RKO (cell line): ENCODE data around the gene SMIM14.
"Not testable (repeated sequence)": the region's sequence is repeated elsewhere in the genome, so short reads cannot be mapped to it uniquely, and the experiment has no call there.

ENCODE experiments used
- DNase-seq: peaks from one replicate; pipeline ENCODE4 v3.0.0-alpha.2; 2016; ENCODE audit warnings: low spot score

SMIM14 gene

GRCh38 chr4:39642885-39643552 is 4.4 kb upstream of the SMIM14 start:
- DNase-seq, result no peak

GRCh38 chr4:39641451-39641850 is 2.8 kb upstream of the SMIM14 start:
- no peak for DNase-seq

- DNase-seq, result peak; percentile 80
Measured at GRCh38 chr4:39637586-39638353, 895 bp downstream of the SMIM14 start.

- peak; percentile 27 for DNase-seq
Measured at GRCh38 chr4:39637221-39637585, 1.5 kb downstream of the SMIM14 start.

- peak; percentile 31 for DNase-seq
Measured at GRCh38 chr4:39636531-39637184, 2.0 kb downstream of the SMIM14 start.

- no peak for DNase-seq
Measured at GRCh38 chr4:39635023-39635422, 3.6 kb downstream of the SMIM14 start.

GRCh38 chr4:39631700-39632079 is 7.0 kb downstream of the SMIM14 start:
- no peak for DNase-seq

- no peak for DNase-seq
Measured at GRCh38 chr4:39627413-39627812, 11.3 kb downstream of the SMIM14 start.

- no peak for DNase-seq
Measured at GRCh38 chr4:39626913-39627312, 11.8 kb downstream of the SMIM14 start.

GRCh38 chr4:39626261-39626660 is 12.4 kb downstream of the SMIM14 start:
- no peak for DNase-seq

GRCh38 chr4:39621582-39621981 is 17.1 kb downstream of the SMIM14 start:
- peak; percentile 90 for DNase-seq

- no peak for DNase-seq
Measured at GRCh38 chr4:39620551-39621313, 17.9 kb downstream of the SMIM14 start.

GRCh38 chr4:39617534-39617933 is 21.1 kb downstream of the SMIM14 start:
- DNase-seq, result no peak

- DNase-seq, result no peak
Measured at GRCh38 chr4:39616651-39617050, 22.0 kb downstream of the SMIM14 start.

GRCh38 chr4:39616112-39616511 is 22.6 kb downstream of the SMIM14 start:
- DNase-seq, result not testable (repeated sequence)

- no peak for DNase-seq
Measured at GRCh38 chr4:39614487-39615162, 24.0 kb downstream of the SMIM14 start.

GRCh38 chr4:39613093-39613656 is 25.5 kb downstream of the SMIM14 start:
- no peak for DNase-seq

- no peak for DNase-seq
Measured at GRCh38 chr4:39609454-39609931, 29.2 kb downstream of the SMIM14 start.

GRCh38 chr4:39608451-39608850 is 30.2 kb downstream of the SMIM14 start:
- no peak for DNase-seq

- DNase-seq, result no peak
Measured at GRCh38 chr4:39606747-39607146, 31.9 kb downstream of the SMIM14 start.

- no peak for DNase-seq
Measured at GRCh38 chr4:39597695-39598381, 40.8 kb downstream of the SMIM14 start.
